Measurements from ENCODE around the gene PREP. TPM values are rescaled to one million over a fixed set of nuclear protein-coding genes. Genes with fewer than 3 reads are reported as not detected.

Gene PREP
- total RNA-seq, 1 donor from 2014 or later, result 21.4 TPM

- H3K4me3 ChIP-seq (ENCODE audit: low read length in 3 of 3), result no peak overlapping the region
- no peaks in the 10 kb centered on the region for H3K9me3 ChIP-seq (ENCODE audit: control insufficient read depth in 3 of 3, low read length in 3 of 3)
- no peaks in the 10 kb centered on the region for H3K36me3 ChIP-seq (ENCODE audit: control insufficient read depth in 3 of 3, insufficient read depth in 3 of 3, low read length in 3 of 3)
- H3K27me3 ChIP-seq (ENCODE audit: control insufficient read depth in 3 of 3, insufficient read depth in 3 of 3, low read length in 3 of 3), result no peaks in the 10 kb centered on the region
- H3K4me1 ChIP-seq (ENCODE audit: control insufficient read depth in 3 of 3, insufficient read depth in 3 of 3, low read length in 3 of 3), result peaks cover 21 to 23% (median 22%) of the 10 kb centered on the region in 3 donors
- H3K27ac ChIP-seq (ENCODE audit: low read depth, low read length), result no peak overlapping the region
- H3K9ac ChIP-seq (ENCODE audit: low read depth in 1 of 3, low read length in 3 of 3), result no peak overlapping the region
Observed at GRCh38 chr6:105269390-105269789, 133.5 kb downstream of the PREP start.

GRCh38 chr6:105263685-105264610 lies 138.9 kb downstream of the PREP start:
- Histone ChIP-seq H3K9ac (ENCODE audit: low read depth in 1 of 3, low read length in 3 of 3) (no peak overlapping the region), H3K9me3 (ENCODE audit: control insufficient read depth in 3 of 3, low read length in 3 of 3) (no peaks in the 10 kb centered on the region), H3K27ac (ENCODE audit: low read depth, low read length) (no peak overlapping the region), H3K27me3 (ENCODE audit: control insufficient read depth in 3 of 3, insufficient read depth in 3 of 3, low read length in 3 of 3) (no peaks in the 10 kb centered on the region), H3K36me3 (ENCODE audit: control insufficient read depth in 3 of 3, insufficient read depth in 3 of 3, low read length in 3 of 3) (no peaks in the 10 kb centered on the region), H3K4me3 (ENCODE audit: low read length in 3 of 3) (no peak overlapping the region), H3K4me1 (ENCODE audit: control insufficient read depth in 3 of 3, insufficient read depth in 3 of 3, low read length in 3 of 3) (peaks cover 3 to 13% (median 10%) of the 10 kb centered on the region in 3 donors)

- Histone ChIP-seq H3K4me1 (ENCODE audit: control insufficient read depth in 3 of 3, insufficient read depth in 3 of 3, low read length in 3 of 3) (peaks cover 6 to 20% (median 13%) of the 10 kb centered on the region in 3 donors), H3K9me3 (ENCODE audit: control insufficient read depth in 3 of 3, low read length in 3 of 3) (no peaks in the 10 kb centered on the region), H3K4me3 (ENCODE audit: low read length in 3 of 3) (peak overlapping the region in 1 of 3 donors; percentile 17), H3K9ac (ENCODE audit: low read depth in 1 of 3, low read length in 3 of 3) (peak overlapping the region in 1 of 3 donors; percentile 28), H3K27ac (ENCODE audit: low read depth, low read length) (no peak overlapping the region), H3K36me3 (ENCODE audit: control insufficient read depth in 3 of 3, insufficient read depth in 3 of 3, low read length in 3 of 3) (no peaks in the 10 kb centered on the region), H3K27me3 (ENCODE audit: control insufficient read depth in 3 of 3, insufficient read depth in 3 of 3, low read length in 3 of 3) (no peaks in the 10 kb centered on the region)
Observed at GRCh38 chr6:105259913-105260889, 142.7 kb downstream of the PREP start.

GRCh38 chr6:105258816-105259215 lies 144.1 kb downstream of the PREP start:
- Histone ChIP-seq H3K27ac (ENCODE audit: low read depth, low read length) (no peak overlapping the region), H3K9me3 (ENCODE audit: control insufficient read depth in 3 of 3, low read length in 3 of 3) (no peaks in the 10 kb centered on the region), H3K4me3 (ENCODE audit: low read length in 3 of 3) (no peak overlapping the region), H3K9ac (ENCODE audit: low read depth in 1 of 3, low read length in 3 of 3) (no peak overlapping the region), H3K4me1 (ENCODE audit: control insufficient read depth in 3 of 3, insufficient read depth in 3 of 3, low read length in 3 of 3) (peaks cover 6 to 20% (median 13%) of the 10 kb centered on the region in 3 donors), H3K27me3 (ENCODE audit: control insufficient read depth in 3 of 3, insufficient read depth in 3 of 3, low read length in 3 of 3) (no peaks in the 10 kb centered on the region), H3K36me3 (ENCODE audit: control insufficient read depth in 3 of 3, insufficient read depth in 3 of 3, low read length in 3 of 3) (no peaks in the 10 kb centered on the region)

GRCh38 chr6:105257340-105257739 lies 145.5 kb downstream of the PREP start:
- Histone ChIP-seq H3K36me3 (ENCODE audit: control insufficient read depth in 3 of 3, insufficient read depth in 3 of 3, low read length in 3 of 3) (no peaks in the 10 kb centered on the region), H3K9me3 (ENCODE audit: control insufficient read depth in 3 of 3, low read length in 3 of 3) (no peaks in the 10 kb centered on the region), H3K4me3 (ENCODE audit: low read length in 3 of 3) (no peak overlapping the region), H3K27ac (ENCODE audit: low read depth, low read length) (no peak overlapping the region), H3K4me1 (ENCODE audit: control insufficient read depth in 3 of 3, insufficient read depth in 3 of 3, low read length in 3 of 3) (peaks cover 6 to 20% (median 13%) of the 10 kb centered on the region in 3 donors), H3K27me3 (ENCODE audit: control insufficient read depth in 3 of 3, insufficient read depth in 3 of 3, low read length in 3 of 3) (no peaks in the 10 kb centered on the region), H3K9ac (ENCODE audit: low read depth in 1 of 3, low read length in 3 of 3) (no peak overlapping the region)

- no peak overlapping the region for H3K4me3 ChIP-seq (ENCODE audit: low read length in 3 of 3)
- H3K27ac ChIP-seq (ENCODE audit: low read depth, low read length), result no peak overlapping the region
- no peaks in the 10 kb centered on the region for H3K9me3 ChIP-seq (ENCODE audit: control insufficient read depth in 3 of 3, low read length in 3 of 3)
- H3K9ac ChIP-seq (ENCODE audit: low read depth in 1 of 3, low read length in 3 of 3), result no peak overlapping the region
- no peaks in the 10 kb centered on the region for H3K36me3 ChIP-seq (ENCODE audit: control insufficient read depth in 3 of 3, insufficient read depth in 3 of 3, low read length in 3 of 3)
- peaks cover 6 to 20% (median 13%) of the 10 kb centered on the region in 3 donors for H3K4me1 ChIP-seq (ENCODE audit: control insufficient read depth in 3 of 3, insufficient read depth in 3 of 3, low read length in 3 of 3)
- no peaks in the 10 kb centered on the region for H3K27me3 ChIP-seq (ENCODE audit: control insufficient read depth in 3 of 3, insufficient read depth in 3 of 3, low read length in 3 of 3)
Observed at GRCh38 chr6:105256619-105257018, 146.3 kb downstream of the PREP start.

- no peak overlapping the region for H3K4me3 ChIP-seq (ENCODE audit: low read length in 3 of 3)
- H3K27ac ChIP-seq (ENCODE audit: low read depth, low read length), result no peak overlapping the region
- H3K36me3 ChIP-seq (ENCODE audit: control insufficient read depth in 3 of 3, insufficient read depth in 3 of 3, low read length in 3 of 3), result no peaks in the 10 kb centered on the region
- H3K4me1 ChIP-seq (ENCODE audit: control insufficient read depth in 3 of 3, insufficient read depth in 3 of 3, low read length in 3 of 3), result peaks cover 0 to 10% (median 3%) of the 10 kb centered on the region in 3 donors
- H3K9ac ChIP-seq (ENCODE audit: low read depth in 1 of 3, low read length in 3 of 3), result no peak overlapping the region
- H3K9me3 ChIP-seq (ENCODE audit: control insufficient read depth in 3 of 3, low read length in 3 of 3), result no peaks in the 10 kb centered on the region
- H3K27me3 ChIP-seq (ENCODE audit: control insufficient read depth in 3 of 3, insufficient read depth in 3 of 3, low read length in 3 of 3), result no peaks in the 10 kb centered on the region
Observed at GRCh38 chr6:105253787-105254186, 149.1 kb downstream of the PREP start.

- H3K27ac ChIP-seq (ENCODE audit: low read depth, low read length), result no peak overlapping the region
- peaks cover 0 to 3% (median 0%) of the 10 kb centered on the region in 3 donors for H3K4me1 ChIP-seq (ENCODE audit: control insufficient read depth in 3 of 3, insufficient read depth in 3 of 3, low read length in 3 of 3)
- no peak overlapping the region for H3K9ac ChIP-seq (ENCODE audit: low read depth in 1 of 3, low read length in 3 of 3)
- H3K27me3 ChIP-seq (ENCODE audit: control insufficient read depth in 3 of 3, insufficient read depth in 3 of 3, low read length in 3 of 3), result no peaks in the 10 kb centered on the region
- H3K36me3 ChIP-seq (ENCODE audit: control insufficient read depth in 3 of 3, insufficient read depth in 3 of 3, low read length in 3 of 3), result no peaks in the 10 kb centered on the region
- H3K9me3 ChIP-seq (ENCODE audit: control insufficient read depth in 3 of 3, low read length in 3 of 3), result no peaks in the 10 kb centered on the region
- no peak overlapping the region for H3K4me3 ChIP-seq (ENCODE audit: low read length in 3 of 3)
Observed at GRCh38 chr6:105251689-105252088, 151.2 kb downstream of the PREP start.

GRCh38 chr6:105250533-105250932 lies 152.3 kb downstream of the PREP start:
- no peak overlapping the region for H3K4me3 ChIP-seq (ENCODE audit: low read length in 3 of 3)
- H3K9me3 ChIP-seq (ENCODE audit: control insufficient read depth in 3 of 3, low read length in 3 of 3), result no peaks in the 10 kb centered on the region
- H3K4me1 ChIP-seq (ENCODE audit: control insufficient read depth in 3 of 3, insufficient read depth in 3 of 3, low read length in 3 of 3), result no peaks in the 10 kb centered on the region
- no peaks in the 10 kb centered on the region for H3K27me3 ChIP-seq (ENCODE audit: control insufficient read depth in 3 of 3, insufficient read depth in 3 of 3, low read length in 3 of 3)
- H3K27ac ChIP-seq (ENCODE audit: low read depth, low read length), result no peak overlapping the region
- H3K36me3 ChIP-seq (ENCODE audit: control insufficient read depth in 3 of 3, insufficient read depth in 3 of 3, low read length in 3 of 3), result no peaks in the 10 kb centered on the region
- no peak overlapping the region for H3K9ac ChIP-seq (ENCODE audit: low read depth in 1 of 3, low read length in 3 of 3)
